Stomach (tissue), 9 donors: ENCODE results near the gene MIA. TPM values are rescaled to one million over a fixed set of nuclear protein-coding genes. Genes with fewer than 3 reads are reported as not detected.
A peak's percentile ranks its signal among the peaks of the same experiment; 100 is the strongest.
"Not testable (repeated sequence)": the region's sequence is repeated elsewhere in the genome, so short reads cannot be mapped to it uniquely, and the experiment has no call there.

ENCODE experiments used
- DNase-seq, 2 donors: peaks; one replicate each; pipeline versions ENCODE4 v3.0.0 to v3.0.0-alpha.2; 2013 to 2019
- H3K27ac ChIP-seq, 5 donors: fragments of 200-600 bp in 4 of 5; sonication (generic) in 4 of 5; one replicate each; pipeline ENCODE4 v1.5.1; 2013 to 2019; ENCODE audit warnings: mild to moderate bottlenecking in 1 of 5, moderate library complexity in 1 of 5
- H3K27me3 ChIP-seq, 3 donors: fragments of 200-600 bp; sonication (generic); one replicate each; pipeline ENCODE4 v1.5.1; 2017 to 2019; ENCODE audit warnings: mixed run types in 1 of 3
- H3K36me3 ChIP-seq, 4 donors: fragments of 200-600 bp; sonication (generic); 1 replicate in 3 of 4; 2 replicates in 1 of 4; pipeline ENCODE4 v1.5.1; 2016 to 2019
- H3K4me1 ChIP-seq, 4 donors: fragments of 200-600 bp; sonication (generic); one replicate each; pipeline ENCODE4 v1.5.1; 2016 to 2019
- H3K4me3 ChIP-seq, 4 donors: fragments of 200-600 bp; sonication (generic) in 3 of 4; one replicate each; pipeline ENCODE4 v1.5.1; 2016 to 2019; ENCODE audit warnings: mild to moderate bottlenecking in 1 of 4
- H3K9me3 ChIP-seq, 4 donors: fragments of 200-600 bp; sonication (generic); one replicate each; pipeline ENCODE4 v1.5.1; 2016 to 2019
- EP300 ChIP-seq: sonication (generic); formaldehyde crosslinking; IDR thresholded peaks from one replicate; pipeline ENCODE4 v1.6.1; 2017; ENCODE audit warnings: antibody characterized with exemption
- POLR2A ChIP-seq, 4 donors: fragments of 450-650 bp; IDR thresholded peaks; one replicate each; pipeline ENCODE4 v1.6.1; 2016; ENCODE audit warnings: antibody characterized with exemption in 4 of 4, control low read depth in 2 of 4, mild to moderate bottlenecking in 1 of 4, moderate library complexity in 1 of 4
- POLR2AphosphoS5 ChIP-seq, 3 donors: sonication (generic); formaldehyde crosslinking; IDR thresholded peaks; one replicate each; pipeline ENCODE4 v1.6.1; 2016; ENCODE audit warnings: antibody characterized with exemption in 3 of 3
- WGBS, 5 donors: extraction: QIAGEN DNeasy Blood & Tissue Kit in 3 of 5; methylation state at CpG; one replicate each; pipeline versions ENCODE4 v1.1.5 to v1.1.7; 2013 to 2018; 5-methylcytosine and 5-hydroxymethylcytosine counted together
- intact Hi-C: fragments of 100-400 bp; cut with DNase I; formaldehyde crosslinking; loops from one replicate; pipeline ENCODE4 v1.15.1; 2023; ENCODE audit warnings: low total_unique reads
- polyA plus RNA-seq, 3 donors: library from polyadenylated mRNA; stranded (reverse); fragments of 200-250 nt; gene quantifications; one replicate each; pipeline ENCODE4 v1.2.3, GENCODE V29; 2013
- total RNA-seq, 5 donors: library from RNA; depleted of rRNA; stranded (reverse); fragments of >200 nt; gene quantifications; one replicate each; pipeline versions ENCODE4 v1.1.0 to v1.2.3, GENCODE V29; 2014 to 2016
- TF ChIP-seq, protein P1 (sequence below), 7 experiments: fragments of 450-650 bp in 4 of 7; fragments of 200-600 bp in 3 of 7; sonication (generic) in 3 of 7; IDR thresholded peaks; one replicate each; pipeline ENCODE4 v1.5.1; 2016 to 2019; ENCODE audit warnings: antibody characterized with exemption in 7 of 7, control low read depth in 2 of 7, mild to moderate bottlenecking in 1 of 7
- donor health status: healthy with polysubstance abuse.
- donor health status: Bipolar disorder and iron deficiency.
- donor health status: healthy.

MIA gene
- total and polyA plus RNA-seq, 8 donors, result 2.8 to 10.1 (median 5.5) TPM; not detected in 4

- Histone ChIP-seq H3K27me3 (no peaks in the 10 kb centered on the region), H3K4me1 (peaks cover 13 to 23% (median 19%) of the 10 kb centered on the region in 4 donors), H3K27ac (peak overlapping the region; percentile 96 to 99 (median 98)), H3K4me3 (peak overlapping the region; percentile 45 to 78 (median 64)), H3K36me3 (peaks cover 1 to 25% (median 10%) of the 10 kb centered on the region in 4 donors), H3K9me3 (no peaks in the 10 kb centered on the region)
- WGBS, 5 donors, result 5 to 12% (median 8%) methylated on average over 7 of the region's 7 CpGs
- no peak for TF ChIP-seq POLR2A (IDR thresholded peaks at IDR 0.05)
- TF ChIP-seq POLR2AphosphoS5 (IDR thresholded peaks at IDR 0.05), result no peak
- TF ChIP-seq, protein P1, sequence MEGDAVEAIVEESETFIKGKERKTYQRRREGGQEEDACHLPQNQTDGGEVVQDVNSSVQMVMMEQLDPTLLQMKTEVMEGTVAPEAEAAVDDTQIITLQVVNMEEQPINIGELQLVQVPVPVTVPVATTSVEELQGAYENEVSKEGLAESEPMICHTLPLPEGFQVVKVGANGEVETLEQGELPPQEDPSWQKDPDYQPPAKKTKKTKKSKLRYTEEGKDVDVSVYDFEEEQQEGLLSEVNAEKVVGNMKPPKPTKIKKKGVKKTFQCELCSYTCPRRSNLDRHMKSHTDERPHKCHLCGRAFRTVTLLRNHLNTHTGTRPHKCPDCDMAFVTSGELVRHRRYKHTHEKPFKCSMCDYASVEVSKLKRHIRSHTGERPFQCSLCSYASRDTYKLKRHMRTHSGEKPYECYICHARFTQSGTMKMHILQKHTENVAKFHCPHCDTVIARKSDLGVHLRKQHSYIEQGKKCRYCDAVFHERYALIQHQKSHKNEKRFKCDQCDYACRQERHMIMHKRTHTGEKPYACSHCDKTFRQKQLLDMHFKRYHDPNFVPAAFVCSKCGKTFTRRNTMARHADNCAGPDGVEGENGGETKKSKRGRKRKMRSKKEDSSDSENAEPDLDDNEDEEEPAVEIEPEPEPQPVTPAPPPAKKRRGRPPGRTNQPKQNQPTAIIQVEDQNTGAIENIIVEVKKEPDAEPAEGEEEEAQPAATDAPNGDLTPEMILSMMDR (IDR thresholded peaks at IDR 0.05), result no peak
- no peak for TF ChIP-seq EP300
- peak in 1 of 2 donors; percentile 60 for DNase-seq
- intact Hi-C loops, result no loop called here
Measured at GRCh38 chr19:40778706-40779284, 3.5 kb downstream of the MIA start.

DNA sequence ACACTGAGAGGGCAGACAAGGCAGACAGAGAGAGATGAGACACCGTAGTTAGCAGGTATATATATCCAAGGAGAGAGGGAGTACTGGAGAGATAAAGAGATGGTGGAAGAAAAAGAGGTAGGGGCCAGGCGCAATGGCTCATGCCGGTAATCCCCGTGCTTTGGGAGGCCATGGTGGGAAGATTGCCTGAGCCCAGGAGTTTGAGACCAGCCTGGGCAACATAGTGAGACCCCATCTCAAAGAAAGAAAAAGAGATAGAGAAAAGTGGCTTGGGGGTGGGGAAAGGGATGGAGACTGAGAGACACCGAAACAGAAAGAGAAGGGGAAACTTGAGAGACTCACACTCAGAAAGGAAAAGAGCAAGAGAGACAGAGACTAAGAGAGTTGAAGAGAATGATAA lies 5.3 kb downstream of the MIA start:
- Histone ChIP-seq H3K27ac (no peak overlapping the region), H3K9me3 (no peaks in the 10 kb centered on the region), H3K36me3 (peaks cover 4 to 43% (median 26%) of the 10 kb centered on the region in 4 donors), H3K4me1 (peaks cover 13 to 23% (median 19%) of the 10 kb centered on the region in 4 donors), H3K4me3 (no peak overlapping the region), H3K27me3 (no peaks in the 10 kb centered on the region)
- DNase-seq, result no peak
- TF ChIP-seq, protein P1 (IDR thresholded peaks at IDR 0.05), result no peak
- no peak for TF ChIP-seq EP300
- TF ChIP-seq POLR2AphosphoS5 (IDR thresholded peaks at IDR 0.05), result no peak
- no peak for TF ChIP-seq POLR2A (IDR thresholded peaks at IDR 0.05)
- intact Hi-C loops, result no loop called here
- 92 to 95% (median 94%) methylated on average over 5 of the region's 5 CpGs for WGBS, 5 donors

GRCh38 chr19:40781140-40781539 lies 5.8 kb downstream of the MIA start:
- 93 to 99% (median 95%) methylated on average over 7 of the region's 7 CpGs for WGBS, 5 donors
- Histone ChIP-seq H3K36me3 (peaks cover 4 to 48% (median 27%) of the 10 kb centered on the region in 4 donors), H3K27ac (no peak overlapping the region), H3K4me1 (peaks cover 13 to 23% (median 19%) of the 10 kb centered on the region in 4 donors), H3K9me3 (no peaks in the 10 kb centered on the region), H3K4me3 (no peak overlapping the region), H3K27me3 (no peaks in the 10 kb centered on the region)
- TF ChIP-seq, protein P1 (IDR thresholded peaks at IDR 0.05), result no peak
- TF ChIP-seq POLR2AphosphoS5 (IDR thresholded peaks at IDR 0.05) (no peak), EP300 (no peak)
- intact Hi-C loops, result no loop called here
- DNase-seq, result no peak

- Histone ChIP-seq H3K4me3 (no peak overlapping the region), H3K9me3 (no peaks in the 10 kb centered on the region), H3K4me1 (peaks cover 5 to 10% (median 6%) of the 10 kb centered on the region in 4 donors), H3K27me3 (no peaks in the 10 kb centered on the region), H3K27ac (no peak overlapping the region), H3K36me3 (peaks cover 4 to 70% (median 51%) of the 10 kb centered on the region in 4 donors)
- WGBS, 5 donors, result 87 to 97% (median 95%) methylated on average over 4 to 14 of the region's 14 CpGs
- TF ChIP-seq EP300 (no peak), POLR2AphosphoS5 (IDR thresholded peaks at IDR 0.05) (no peak), POLR2A (IDR thresholded peaks at IDR 0.05) (no peak)
- TF ChIP-seq, protein P1 (IDR thresholded peaks at IDR 0.05), result no peak
- no peak for DNase-seq
- intact Hi-C loops, result no loop called here
Measured at GRCh38 chr19:40783711-40784110, 8.4 kb downstream of the MIA start.

DNA sequence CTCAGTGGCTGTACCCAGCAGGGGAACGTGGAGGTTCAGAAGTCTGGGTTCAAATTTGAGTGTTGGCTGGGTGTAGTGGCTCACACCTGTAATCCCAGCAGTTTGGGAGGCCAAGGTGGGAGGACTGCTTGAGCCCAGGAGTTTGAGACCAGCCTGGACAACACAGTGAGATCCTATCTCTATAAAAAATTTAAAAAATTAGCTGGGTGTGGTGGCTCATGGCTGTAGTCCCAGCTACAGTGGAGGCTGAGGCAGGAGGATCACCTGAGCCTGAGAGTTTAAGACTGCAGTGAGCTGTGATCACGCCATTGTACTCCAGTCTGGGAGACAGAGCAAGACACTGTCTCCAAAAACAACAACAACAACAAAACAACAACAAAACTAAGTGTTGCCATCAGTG lies 8.8 kb downstream of the MIA start:
- WGBS, 5 donors, result 96 to 100% (median 97%) methylated on average over 2 of the region's 2 CpGs
- H3K27ac ChIP-seq, H3K4me3 ChIP-seq, H3K27me3 ChIP-seq, DNase-seq, H3K9me3 ChIP-seq, intact Hi-C loops, H3K4me1 ChIP-seq: not testable (repeated sequence)
- peaks cover 4 to 74% (median 55%) of the 10 kb centered on the region in 4 donors for H3K36me3 ChIP-seq
